HG03342 (cell line): Measurements from ENCODE around the gene GPHN.

ENCODE experiments used
- ATAC-seq: cut with Tn5 transposase; IDR thresholded peaks from one replicate; pipeline ENCODE4 v1.9.1; 2021; ENCODE audit warnings: mild to moderate bottlenecking, moderate library complexity; ENCODE audit not compliant: unreplicated experiment

GPHN gene

GRCh38 chr14:66596241-66596985 is 88.5 kb downstream of the GPHN start:
- no peak for ATAC-seq

- no peak for ATAC-seq
Observed at GRCh38 chr14:66600416-66600815, 92.5 kb downstream of the GPHN start.

GRCh38 chr14:66601932-66602578 is 94.1 kb downstream of the GPHN start:
- no peak for ATAC-seq

GRCh38 chr14:66603945-66604344 is 96.0 kb downstream of the GPHN start:
- ATAC-seq, result no peak

- ATAC-seq, result no peak
Observed at GRCh38 chr14:66606826-66607225, 98.9 kb downstream of the GPHN start.

- no peak for ATAC-seq
Observed at GRCh38 chr14:66610154-66610563, 102.2 kb downstream of the GPHN start.

- ATAC-seq, result no peak
Observed at GRCh38 chr14:66613344-66613743, 105.4 kb downstream of the GPHN start.

- ATAC-seq, result no peak
Observed at GRCh38 chr14:66619952-66620351, 112.0 kb downstream of the GPHN start.

- no peak for ATAC-seq
Observed at GRCh38 chr14:66623838-66624237, 115.9 kb downstream of the GPHN start.

- no peak for ATAC-seq
Observed at GRCh38 chr14:66624336-66624937, 116.5 kb downstream of the GPHN start.

GRCh38 chr14:66628636-66629035 is 120.7 kb downstream of the GPHN start:
- ATAC-seq, result no peak

GRCh38 chr14:66629499-66629898 is 121.6 kb downstream of the GPHN start:
- no peak for ATAC-seq

- no peak for ATAC-seq
Observed at GRCh38 chr14:66634876-66635275, 126.9 kb downstream of the GPHN start.

- ATAC-seq, result no peak
Observed at GRCh38 chr14:66635435-66635834, 127.5 kb downstream of the GPHN start.

- no peak for ATAC-seq
Observed at GRCh38 chr14:66636240-66636639, 128.3 kb downstream of the GPHN start.

- ATAC-seq, result no peak
Observed at GRCh38 chr14:66638689-66639088, 130.7 kb downstream of the GPHN start.

GRCh38 chr14:66641861-66642635 is 134.1 kb downstream of the GPHN start:
- no peak for ATAC-seq

- ATAC-seq, result no peak
Observed at GRCh38 chr14:66643344-66643743, 135.4 kb downstream of the GPHN start.

- ATAC-seq, result no peak
Observed at GRCh38 chr14:66645716-66646115, 137.8 kb downstream of the GPHN start.

- ATAC-seq, result no peak
Observed at GRCh38 chr14:66649498-66649897, 141.6 kb downstream of the GPHN start.

- ATAC-seq, result peak; percentile 61
Observed at GRCh38 chr14:66650491-66650911, 142.6 kb downstream of the GPHN start.
